OCI-LY3 (cell line): ENCODE data around the gene NUTF2.

ENCODE experiments used
- EZH2phosphoT487 ChIP-seq: fragments of 200-600 bp; shearing (Covaris generic); IDR thresholded peaks from 2 replicates; pipeline ENCODE4 v1.6.1; 2018; ENCODE audit warnings: antibody characterized with exemption, mixed run types, low read depth
- TF ChIP-seq, protein P1 (sequence below): fragments of 200-600, 300-600 bp; sonication (generic); IDR thresholded peaks from 2 replicates; pipeline ENCODE4 v1.5.1; 2014; ENCODE audit warnings: antibody characterized with exemption, low read length, low read depth

- TF ChIP-seq, protein P1, sequence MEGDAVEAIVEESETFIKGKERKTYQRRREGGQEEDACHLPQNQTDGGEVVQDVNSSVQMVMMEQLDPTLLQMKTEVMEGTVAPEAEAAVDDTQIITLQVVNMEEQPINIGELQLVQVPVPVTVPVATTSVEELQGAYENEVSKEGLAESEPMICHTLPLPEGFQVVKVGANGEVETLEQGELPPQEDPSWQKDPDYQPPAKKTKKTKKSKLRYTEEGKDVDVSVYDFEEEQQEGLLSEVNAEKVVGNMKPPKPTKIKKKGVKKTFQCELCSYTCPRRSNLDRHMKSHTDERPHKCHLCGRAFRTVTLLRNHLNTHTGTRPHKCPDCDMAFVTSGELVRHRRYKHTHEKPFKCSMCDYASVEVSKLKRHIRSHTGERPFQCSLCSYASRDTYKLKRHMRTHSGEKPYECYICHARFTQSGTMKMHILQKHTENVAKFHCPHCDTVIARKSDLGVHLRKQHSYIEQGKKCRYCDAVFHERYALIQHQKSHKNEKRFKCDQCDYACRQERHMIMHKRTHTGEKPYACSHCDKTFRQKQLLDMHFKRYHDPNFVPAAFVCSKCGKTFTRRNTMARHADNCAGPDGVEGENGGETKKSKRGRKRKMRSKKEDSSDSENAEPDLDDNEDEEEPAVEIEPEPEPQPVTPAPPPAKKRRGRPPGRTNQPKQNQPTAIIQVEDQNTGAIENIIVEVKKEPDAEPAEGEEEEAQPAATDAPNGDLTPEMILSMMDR: no peak
- TF ChIP-seq EZH2phosphoT487: no peak
Measured at GRCh38 chr16:67872131-67872630, 25.4 kb downstream of the NUTF2 start.
